GM13977 (cell line): Measurements from ENCODE around the gene RXRA.

Experiments used
- DNase-seq: peaks from one replicate; pipeline ENCODE4 v3.0.0; 2012; ENCODE audit warnings: low spot score
- in situ Hi-C: fragments of 300-500 bp; cut with MboI; formaldehyde crosslinking; loops from one replicate; pipeline ENCODE4 v1.12.0; 2022; ENCODE audit warnings: low sequenced_read_pairs, low pct_unique_long_range_greater_than_20kb, mixed read lengths, inconsistent platforms; ENCODE audit not compliant: unreplicated experiment
- TF ChIP-seq, protein P1 (sequence below): IDR thresholded peaks from 2 replicates; pipeline ENCODE4 v1.5.1; 2012; ENCODE audit warnings: mild to moderate bottlenecking, control low read depth; ENCODE audit not compliant: insufficient read depth; ENCODE audit errors: extremely low read depth, missing control alignments

RXRA gene

DNA sequence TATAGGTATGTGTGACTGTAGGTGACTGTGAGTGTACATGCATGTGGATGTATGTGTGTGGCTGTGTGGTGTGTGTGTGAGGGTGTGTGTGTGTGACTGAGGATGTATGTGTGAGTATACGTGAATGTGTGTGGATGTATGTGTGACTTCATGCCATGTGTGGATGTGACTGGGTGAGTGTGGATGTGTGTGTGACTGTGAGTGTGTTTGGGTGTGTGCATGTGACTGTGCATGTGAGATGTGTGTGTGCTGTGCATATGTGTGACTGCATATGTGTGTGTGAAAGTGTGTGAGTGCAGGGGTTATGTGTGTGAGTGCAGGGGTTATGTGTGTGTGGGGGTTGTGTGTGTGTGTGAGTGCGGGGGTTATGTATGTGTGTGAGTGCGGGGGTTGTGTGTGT lies 42.3 kb downstream of the RXRA start:
- TF ChIP-seq, protein P1, sequence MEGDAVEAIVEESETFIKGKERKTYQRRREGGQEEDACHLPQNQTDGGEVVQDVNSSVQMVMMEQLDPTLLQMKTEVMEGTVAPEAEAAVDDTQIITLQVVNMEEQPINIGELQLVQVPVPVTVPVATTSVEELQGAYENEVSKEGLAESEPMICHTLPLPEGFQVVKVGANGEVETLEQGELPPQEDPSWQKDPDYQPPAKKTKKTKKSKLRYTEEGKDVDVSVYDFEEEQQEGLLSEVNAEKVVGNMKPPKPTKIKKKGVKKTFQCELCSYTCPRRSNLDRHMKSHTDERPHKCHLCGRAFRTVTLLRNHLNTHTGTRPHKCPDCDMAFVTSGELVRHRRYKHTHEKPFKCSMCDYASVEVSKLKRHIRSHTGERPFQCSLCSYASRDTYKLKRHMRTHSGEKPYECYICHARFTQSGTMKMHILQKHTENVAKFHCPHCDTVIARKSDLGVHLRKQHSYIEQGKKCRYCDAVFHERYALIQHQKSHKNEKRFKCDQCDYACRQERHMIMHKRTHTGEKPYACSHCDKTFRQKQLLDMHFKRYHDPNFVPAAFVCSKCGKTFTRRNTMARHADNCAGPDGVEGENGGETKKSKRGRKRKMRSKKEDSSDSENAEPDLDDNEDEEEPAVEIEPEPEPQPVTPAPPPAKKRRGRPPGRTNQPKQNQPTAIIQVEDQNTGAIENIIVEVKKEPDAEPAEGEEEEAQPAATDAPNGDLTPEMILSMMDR, result no peak
- in situ Hi-C loops, result no loop called here

DNA sequence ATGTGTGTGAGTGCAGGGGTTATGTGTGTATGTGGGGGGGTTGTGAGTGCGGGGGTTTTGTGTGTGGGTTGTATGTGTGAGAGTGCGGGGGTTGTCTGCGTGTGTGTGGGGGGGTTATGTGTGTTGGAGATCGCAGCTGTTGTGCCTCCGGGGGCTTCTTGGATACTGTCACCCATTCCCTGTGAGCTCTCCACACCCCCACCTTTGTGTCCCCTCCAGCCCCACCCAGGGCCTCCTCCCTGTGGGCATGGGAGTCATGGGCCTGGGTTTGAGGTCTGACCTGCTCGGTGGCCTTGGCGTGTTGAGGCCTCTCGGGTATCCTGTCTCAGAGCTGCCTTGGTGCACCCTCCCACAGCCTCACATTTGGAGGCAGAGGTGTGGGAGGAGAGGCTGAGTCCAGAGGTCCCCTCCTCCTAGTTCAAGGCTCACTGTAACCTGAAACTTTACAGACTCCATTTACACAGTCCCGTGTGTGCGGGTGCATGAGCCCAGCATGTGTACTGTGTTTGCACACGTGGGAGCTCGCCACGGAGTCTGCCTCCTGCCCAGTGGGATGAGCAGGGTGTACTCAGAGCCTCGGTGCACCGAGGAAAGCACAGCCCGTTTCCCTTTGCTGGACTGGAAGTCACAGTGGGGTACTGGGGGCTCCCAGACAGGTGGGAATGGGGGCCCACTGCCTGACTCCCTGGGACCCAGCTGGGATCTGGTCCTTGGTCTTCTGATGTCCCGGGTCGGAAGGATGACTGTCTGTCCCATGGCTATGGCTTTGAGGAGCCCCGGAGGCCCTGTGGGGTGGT lies 43.4 kb downstream of the RXRA start:
- TF ChIP-seq, protein P1, result no peak
- DNase-seq, result no peak
- in situ Hi-C loops, result loop anchor here (10.0 kb wide), 1 partner anchor 205 kb away; the partner anchor contains the start of gene RNU6ATAC

More for the DNA sequence above, 42.3 kb downstream of the RXRA start:
- DNase-seq, result no peak

DNA sequence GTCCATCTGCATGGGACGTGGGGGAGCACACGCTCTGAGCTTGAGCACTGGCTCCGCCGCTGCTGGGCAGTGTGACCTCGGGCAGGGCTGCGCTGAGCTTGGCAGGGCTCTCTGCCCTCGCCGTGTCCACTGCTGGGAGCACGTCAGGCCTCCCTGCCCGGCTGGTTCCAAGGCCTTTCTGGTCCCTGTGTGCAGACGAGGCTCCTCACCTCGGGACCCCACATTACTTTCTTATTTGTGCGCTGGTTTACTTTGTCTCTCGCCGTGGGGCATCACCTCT lies 43.9 kb downstream of the RXRA start:
- in situ Hi-C loops, result loop anchor here (10.0 kb wide), 1 partner anchor 205 kb away; the partner anchor contains the start of gene RNU6ATAC
- TF ChIP-seq, protein P1, result no peak
- DNase-seq, result no peak

DNA sequence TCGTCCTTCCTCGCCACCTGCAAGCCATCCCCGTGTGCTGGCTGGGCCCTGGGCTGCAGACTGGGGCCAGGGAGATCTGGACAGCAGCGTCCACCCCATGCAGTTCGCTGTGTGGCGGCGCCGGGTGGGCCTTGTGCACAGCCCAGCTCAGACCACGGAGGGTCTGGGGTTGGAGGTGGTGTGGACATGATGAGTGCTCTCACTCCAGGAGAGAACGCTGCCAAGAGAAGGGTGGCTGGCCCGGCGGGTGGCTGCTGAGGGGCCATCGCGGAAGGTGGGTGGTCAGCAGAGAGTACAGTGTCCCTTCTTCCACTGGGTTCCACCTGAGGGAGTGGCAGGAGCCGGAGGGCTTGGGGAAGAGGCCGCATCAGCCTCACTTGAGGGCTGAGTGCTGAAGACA lies 44.4 kb downstream of the RXRA start:
- no peak for DNase-seq
- TF ChIP-seq, protein P1, result no peak
- in situ Hi-C loops, result loop anchor here (10.0 kb wide), 1 partner anchor 206 kb away; the partner anchor contains the start of gene RNU6ATAC

DNA sequence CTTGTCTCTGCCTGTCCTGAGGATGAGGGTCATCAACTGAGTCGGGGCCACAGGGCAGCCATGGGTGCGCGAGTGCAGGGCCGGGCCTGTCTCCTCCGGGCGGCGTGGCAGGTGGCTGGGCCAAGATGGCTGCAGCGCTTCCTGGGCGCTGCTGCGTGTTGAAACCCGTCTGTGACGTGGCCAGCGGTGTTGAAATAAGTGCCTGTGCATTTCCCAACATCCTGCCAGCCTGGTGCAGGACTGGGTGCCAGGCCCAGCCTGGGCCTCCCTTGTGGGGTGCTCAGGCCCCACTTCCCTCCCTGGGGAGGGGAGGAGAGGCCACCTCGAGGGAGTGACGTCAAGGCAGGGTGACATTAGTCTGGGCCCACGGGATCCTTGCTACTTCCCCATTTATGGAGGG lies 45.5 kb downstream of the RXRA start:
- TF ChIP-seq, protein P1, result no peak
- in situ Hi-C loops, result loop anchor here (10.0 kb wide), 1 partner anchor 207 kb away; the partner anchor contains the start of gene RNU6ATAC
- no peak for DNase-seq

DNA sequence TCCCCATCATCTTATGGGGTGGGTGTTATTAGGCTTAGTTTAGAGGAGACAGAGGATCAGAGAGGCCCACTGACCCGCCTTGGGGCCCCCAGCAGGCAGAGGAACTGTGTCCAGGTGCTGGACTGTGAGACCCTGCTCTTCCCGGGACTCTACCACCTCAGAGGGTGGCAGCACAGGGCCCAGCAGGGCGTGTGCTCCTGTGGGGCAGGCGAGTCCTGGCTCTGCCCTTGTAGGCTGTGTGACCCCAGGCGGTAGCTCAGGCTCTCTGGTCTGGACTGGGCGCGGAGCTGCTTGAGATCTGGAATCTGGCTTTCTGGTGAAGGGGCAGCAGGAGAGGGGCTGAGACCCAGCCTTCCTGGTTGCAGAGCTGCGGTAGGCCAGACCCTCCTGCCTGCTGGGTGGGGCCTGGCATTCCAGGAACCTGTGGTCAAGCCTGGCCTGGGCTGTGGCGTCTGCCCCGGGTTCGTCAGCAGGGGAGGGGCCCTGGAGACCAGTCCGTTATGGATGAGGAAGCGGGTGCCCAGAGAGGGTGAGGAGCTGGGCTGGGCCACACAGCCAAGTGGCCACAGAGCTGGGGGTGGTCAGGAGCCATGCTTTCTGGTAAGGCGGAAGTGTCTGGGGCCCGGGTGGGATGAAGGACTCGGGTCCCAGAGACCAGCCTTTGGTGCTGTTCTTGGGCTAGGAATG lies 46.5 kb downstream of the RXRA start:
- in situ Hi-C loops, result loop anchor here (10.0 kb wide), 1 partner anchor 208 kb away; the partner anchor contains the start of gene RNU6ATAC
- DNase-seq, result no peak
- TF ChIP-seq, protein P1, result no peak
